SK-N-SH (cell line): ENCODE results near the gene VARS1. TPM values are rescaled to one million over a fixed set of nuclear protein-coding genes. Genes with fewer than 3 reads are reported as not detected.

Experiments used
- CTCF ChIA-PET: fragments of 300-600, 350-600 bp; formaldehyde crosslinking; extraction: SDS; loops from one replicate; lab custom pipeline; 2021; lab: Yijun Ruan, JAX
- POLR2A ChIA-PET: fragments of 350-600 bp; sonication (Branson Sonifier 250); formaldehyde crosslinking; extraction: SDS; loops from one replicate; lab custom pipeline; 2020; ENCODE audit warnings: antibody characterized with exemption, inconsistent platforms; lab: Yijun Ruan, JAX
- DNase-seq: peaks from one replicate; pipeline ENCODE4 v3.0.0; 2012
- H2AFZ ChIP-seq: fragments of 200-600 bp; sonication (generic); 2 replicates; pipeline ENCODE4 v1.8.1; 2016; ENCODE audit warnings: antibody characterized with exemption, mild to moderate bottlenecking, low read depth
- H3F3A ChIP-seq: fragments of 200-600 bp; sonication (generic); replicated peaks from 2 replicates; pipeline ENCODE3; 2016; ENCODE audit warnings: antibody characterized with exemption, mild to moderate bottlenecking; ENCODE audit not compliant: insufficient read depth
- H3K27ac ChIP-seq, 2 experiments: fragments of 200-500 bp in 1 of 2; fragments of 200-600 bp in 1 of 2; sonication (Bioruptor generic) in 1 of 2; sonication (generic), shearing (Covaris generic) in 1 of 2; 2 replicates each; pipeline versions ENCODE4 v1.5.1 to v1.6.1; 2014 to 2016; ENCODE audit warnings: low read depth in 2 of 2, inconsistent platforms in 1 of 2, low read length in 1 of 2, mild to moderate bottlenecking in 1 of 2, mixed read lengths in 1 of 2
- H3K27me3 ChIP-seq: fragments of 200-600 bp; sonication (generic), shearing (Covaris generic); 2 replicates; pipeline ENCODE4 v1.6.1; 2016; ENCODE audit warnings: mixed run types; ENCODE audit not compliant: insufficient read depth
- H3K36me3 ChIP-seq, 2 experiments: fragments of 200-500 bp in 1 of 2; fragments of 200-600 bp in 1 of 2; sonication (Bioruptor generic) in 1 of 2; sonication (generic) in 1 of 2; replicated peaks in 1 of 2; 2 replicates each; pipeline versions ENCODE3 to v1.5.1; 2014 to 2016; ENCODE audit warnings: low read length in 1 of 2, mild to moderate bottlenecking in 1 of 2; ENCODE audit not compliant: insufficient read depth in 2 of 2, control insufficient read depth in 1 of 2
- H3K4me1 ChIP-seq, 2 experiments: fragments of 200-500 bp in 1 of 2; fragments of 200-600 bp in 1 of 2; sonication (Bioruptor generic) in 1 of 2; sonication (generic), shearing (Covaris generic) in 1 of 2; 2 replicates each; pipeline versions ENCODE4 v1.5.1 to v1.6.1; 2014 to 2016; ENCODE audit warnings: low read depth in 1 of 2, low read length in 1 of 2, mixed run types in 1 of 2; ENCODE audit not compliant: insufficient read depth in 2 of 2, control insufficient read depth in 1 of 2
- H3K4me2 ChIP-seq: fragments of 200-600 bp; sonication (generic), shearing (Covaris generic); 2 replicates; pipeline ENCODE4 v1.6.1; 2017; ENCODE audit warnings: mixed run types
- H3K4me3 ChIP-seq, 2 experiments: fragments of 200-500 bp in 1 of 2; fragments of 200-600 bp in 1 of 2; sonication (Bioruptor generic) in 1 of 2; sonication (generic), shearing (Covaris generic) in 1 of 2; 2 replicates each; pipeline versions ENCODE4 v1.5.1 to v1.8.1; 2014 to 2016; ENCODE audit warnings: low read depth in 2 of 2, inconsistent platforms in 1 of 2, low read length in 1 of 2, mild to moderate bottlenecking in 1 of 2, mixed read lengths in 1 of 2, moderate library complexity in 1 of 2
- H3K79me2 ChIP-seq: fragments of 200-600 bp; sonication (generic); 2 replicates; pipeline ENCODE4 v1.8.1; 2017; ENCODE audit warnings: mild to moderate bottlenecking; ENCODE audit not compliant: insufficient read depth
- H3K9ac ChIP-seq: fragments of 200-600 bp; sonication (generic); 2 replicates; pipeline ENCODE4 v1.6.1; 2017; ENCODE audit warnings: mixed run types
- H3K9me2 ChIP-seq: fragments of 200-600 bp; sonication (generic); 2 replicates; pipeline ENCODE4 v1.6.1; 2017; ENCODE audit warnings: mixed run types
- H3K9me3 ChIP-seq: fragments of 200-600 bp; sonication (generic); 2 replicates; pipeline ENCODE4 v1.6.1; 2017; ENCODE audit warnings: mixed run types, mild to moderate bottlenecking, moderate library complexity
- H4K20me1 ChIP-seq: fragments of 200-600 bp; sonication (generic); 2 replicates; pipeline ENCODE4 v1.6.1; 2017; ENCODE audit warnings: mild to moderate bottlenecking, mixed run types; ENCODE audit not compliant: insufficient read depth
- ELF1 ChIP-seq: IDR thresholded peaks from 2 replicates; pipeline ENCODE4 v1.4.0; 2012
- EZH2phosphoT487 ChIP-seq: fragments of 200-600 bp; sonication (generic); IDR thresholded peaks from 2 replicates; pipeline ENCODE4 v1.6.1; 2017; ENCODE audit warnings: low read depth, mixed run types, mild to moderate bottlenecking, antibody characterized with exemption, moderate library complexity, borderline replicate concordance
- FOSL2 ChIP-seq: IDR thresholded peaks from 2 replicates; pipeline ENCODE4 v1.4.0; 2012; ENCODE audit warnings: low read depth, mild to moderate bottlenecking, moderate library complexity, borderline replicate concordance
- FOXJ3 ChIP-seq: sonication (generic); formaldehyde crosslinking; IDR thresholded peaks from 2 replicates; pipeline ENCODE4 v1.5.1; 2020; ENCODE audit warnings: mild to moderate bottlenecking, missing genetic modification reagents
- GABPA ChIP-seq: IDR thresholded peaks from 2 replicates; pipeline ENCODE4 v1.4.0; 2012; ENCODE audit warnings: low read depth, mild to moderate bottlenecking
- GATA2 ChIP-seq: sonication (generic); formaldehyde crosslinking; IDR thresholded peaks from 2 replicates; pipeline ENCODE4 v1.5.0; 2020; ENCODE audit warnings: mild to moderate bottlenecking, missing genetic modification reagents
- JUND ChIP-seq: IDR thresholded peaks from 2 replicates; pipeline ENCODE4 v1.4.0; 2012
- MXI1 ChIP-seq: IDR thresholded peaks from 2 replicates; pipeline ENCODE4 v1.6.1; 2012; ENCODE audit warnings: mild to moderate bottlenecking, low read depth, low read length, improper control_type of control experiment
- NRF1 ChIP-seq: IDR thresholded peaks from 2 replicates; pipeline ENCODE4 v1.6.1; 2012; ENCODE audit warnings: low read depth, mild to moderate bottlenecking, low read length
- POLR2AphosphoS5 ChIP-seq: IDR thresholded peaks from 2 replicates; pipeline ENCODE4 v1.6.1; 2012; ENCODE audit warnings: low read depth, low read length
- RAD21 ChIP-seq: IDR thresholded peaks from 2 replicates; pipeline ENCODE4 v1.6.1; 2012; ENCODE audit warnings: mild to moderate bottlenecking, low read length
- RCOR1 ChIP-seq: fragments of 150-350 bp; IDR thresholded peaks from 2 replicates; pipeline ENCODE4 v1.6.1; 2017; ENCODE audit warnings: antibody characterized with exemption, low read length
- RXRA ChIP-seq: IDR thresholded peaks from 2 replicates; pipeline ENCODE4 v1.4.0; 2012; ENCODE audit warnings: low read depth, mild to moderate bottlenecking, borderline replicate concordance
- SIN3A ChIP-seq: IDR thresholded peaks from 2 replicates; pipeline ENCODE4 v1.6.1; 2012; ENCODE audit warnings: low read depth, mild to moderate bottlenecking, low read length, moderate library complexity, borderline replicate concordance
- SMC3 ChIP-seq: IDR thresholded peaks from 2 replicates; pipeline ENCODE4 v1.6.1; 2012; ENCODE audit warnings: low read depth, low read length, improper control_type of control experiment
- TCF12 ChIP-seq: IDR thresholded peaks from 2 replicates; pipeline ENCODE4 v1.4.0; 2012
- TEAD4 ChIP-seq: IDR thresholded peaks from 2 replicates; pipeline ENCODE4 v1.4.0; 2012; ENCODE audit warnings: mild to moderate bottlenecking, borderline replicate concordance; ENCODE audit not compliant: insufficient read depth
- USF1 ChIP-seq: IDR thresholded peaks from 2 replicates; pipeline ENCODE4 v1.4.0; 2012; ENCODE audit warnings: low read depth, borderline replicate concordance
- YY1 ChIP-seq: IDR thresholded peaks from 2 replicates; pipeline ENCODE4 v1.4.0; 2012; ENCODE audit warnings: low read depth, mild to moderate bottlenecking
- WGBS: methylation state at CpG from one replicate; pipeline ENCODE4 v1.1.6; 2017; ENCODE audit warnings: low lambda C conversion rate; 5-methylcytosine and 5-hydroxymethylcytosine counted together
- polyA plus RNA-seq, 3 experiments: library from polyadenylated mRNA; depleted of rRNA; stranded (reverse); fragments of >200 nt; gene quantifications; 2 replicates each; pipeline ENCODE4 v1.2.3, GENCODE V29; 2012
- TF ChIP-seq, protein P1 (sequence below): fragments of 150-350 bp; IDR thresholded peaks from 2 replicates; pipeline ENCODE4 v1.6.1; 2017; ENCODE audit warnings: antibody characterized with exemption, low read length, low read depth, borderline replicate concordance
- TF ChIP-seq, protein P2 (sequence below): fragments of 150-350 bp; IDR thresholded peaks from 2 replicates; pipeline ENCODE4 v1.6.1; 2016; ENCODE audit warnings: mild to moderate bottlenecking, low read depth, low read length
- TF ChIP-seq, protein P3 (sequence below): fragments of 200-600 bp; sonication (generic); IDR thresholded peaks from 2 replicates; pipeline ENCODE4 v1.6.1; 2017; ENCODE audit warnings: antibody characterized with exemption, mild to moderate bottlenecking, moderate library complexity
- TF ChIP-seq, protein P4 (sequence below): IDR thresholded peaks from 2 replicates; pipeline ENCODE4 v1.4.0; 2012; ENCODE audit warnings: low read depth, borderline replicate concordance
- TF ChIP-seq, protein P5 (sequence below): IDR thresholded peaks from 2 replicates; pipeline ENCODE4; 2012
- TF ChIP-seq, protein P6 (sequence below): IDR thresholded peaks from 2 replicates; pipeline ENCODE4 v1.4.0; 2012; ENCODE audit warnings: low read depth

Gene VARS1
- polyA plus RNA-seq, 1 of the 3 experiments (the other 2 are of a cell fraction): 35.1 TPM

DNA sequence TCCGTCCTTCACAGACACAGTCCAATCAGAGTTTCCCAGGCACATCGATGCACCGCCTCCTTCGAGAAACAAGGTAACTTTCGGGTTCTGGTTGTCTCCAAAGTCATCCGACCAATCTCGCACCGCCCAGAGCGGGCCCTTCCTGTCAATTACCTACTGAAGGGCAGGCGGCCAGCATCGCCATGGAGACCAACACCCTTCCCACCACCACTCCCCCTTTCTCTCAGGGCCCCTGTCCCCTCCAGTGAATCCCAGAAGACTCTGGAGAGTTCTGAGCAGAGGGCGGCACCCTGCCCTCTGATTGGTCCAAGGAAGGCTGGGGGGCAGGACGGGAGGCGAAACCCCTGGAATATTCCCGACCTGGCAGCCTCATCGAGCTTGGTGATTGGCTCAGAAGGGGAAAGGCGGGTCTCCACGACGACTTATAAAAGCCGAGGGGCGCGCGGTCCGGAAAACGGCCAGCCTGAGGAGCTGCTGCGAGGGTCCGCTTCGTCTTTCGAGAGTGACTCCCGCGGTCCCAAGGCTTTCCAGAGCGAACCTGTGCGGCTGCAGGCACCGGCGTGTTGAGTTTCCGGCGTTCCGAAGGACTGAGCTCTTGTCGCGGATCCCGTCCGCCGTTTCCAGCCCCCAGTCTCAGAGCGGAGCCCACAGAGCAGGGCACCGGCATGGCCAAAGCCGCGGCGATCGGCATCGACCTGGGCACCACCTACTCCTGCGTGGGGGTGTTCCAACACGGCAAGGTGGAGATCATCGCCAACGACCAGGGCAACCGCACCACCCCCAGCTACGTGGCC lies 31.9 kb upstream of the VARS1 start, which contains the start of gene HSPA1B:
TSS of gene HSPA1B (plus strand) at position 453 of the 794 bp plus-strand sequence. CDS start at position 666, 213 bp downstream.
- H3K79me2 ChIP-seq: peaks cover 24% of the 10 kb centered on the region
- WGBS: 0% methylated on average over 2 of the region's 56 CpGs
- no peaks in the 10 kb centered on the region for H4K20me1 ChIP-seq
- H3K4me2 ChIP-seq: peak within 1 kb of the TSS; percentile 74
- H3K4me3 ChIP-seq: peak within 1 kb of the TSS; percentile 54 to 62
- H3K27ac ChIP-seq: peak within 1 kb of the TSS; percentile 86 to 90
- peak; percentile 87 for DNase-seq
- no peaks in the 10 kb centered on the region for H3K9me2 ChIP-seq
- H3K9me3 ChIP-seq: no peaks in the 10 kb centered on the region
- H3K36me3 ChIP-seq: no peaks in the 10 kb centered on the region
- H3F3A ChIP-seq: peaks cover 9% of the 10 kb centered on the region
- CTCF ChIA-PET: interaction anchor here (0.8 to 1.5 kb wide), 3 partner anchors 11 to 98 kb away, joined by 3 to 4 read pairs (median 3); partner anchors contain the start of gene DDAH2
- peaks cover 7 to 10% of the 10 kb centered on the region in 2 experiments; a peak in 2 of 4 replicates for H3K4me1 ChIP-seq
- peak within 1 kb of the TSS; percentile 93 for H2AFZ ChIP-seq
- H3K27me3 ChIP-seq: no peaks in the 10 kb centered on the region
- POLR2A ChIA-PET: interaction anchor here (0.6 to 2.2 kb wide), 10 partner anchors 13 to 229 kb away, joined by 3 to 10 read pairs (median 4); partner anchors contain the start of genes ABHD16A, DDAH2, HSPA1A and HSPA1L
- H3K9ac ChIP-seq: peak within 1 kb of the TSS; percentile 73
- no peak for TF ChIP-seq YY1
- no peak for TF ChIP-seq USF1
- no peak for TF ChIP-seq SIN3A
- no peak for TF ChIP-seq FOSL2
- TF ChIP-seq RCOR1: no peak
- TF ChIP-seq SMC3: no peak
- TF ChIP-seq POLR2AphosphoS5: peak; percentile 99
- no peak for TF ChIP-seq JUND
- TF ChIP-seq, protein P1, sequence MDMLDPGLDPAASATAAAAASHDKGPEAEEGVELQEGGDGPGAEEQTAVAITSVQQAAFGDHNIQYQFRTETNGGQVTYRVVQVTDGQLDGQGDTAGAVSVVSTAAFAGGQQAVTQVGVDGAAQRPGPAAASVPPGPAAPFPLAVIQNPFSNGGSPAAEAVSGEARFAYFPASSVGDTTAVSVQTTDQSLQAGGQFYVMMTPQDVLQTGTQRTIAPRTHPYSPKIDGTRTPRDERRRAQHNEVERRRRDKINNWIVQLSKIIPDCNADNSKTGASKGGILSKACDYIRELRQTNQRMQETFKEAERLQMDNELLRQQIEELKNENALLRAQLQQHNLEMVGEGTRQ: no peak
- TF ChIP-seq RXRA: no peak
- no peak; the same call in 1 of the 2 replicates for TF ChIP-seq GABPA
- no peak for TF ChIP-seq MXI1
- no peak for TF ChIP-seq NRF1
- no peak for TF ChIP-seq RAD21
- 0 out of 2 replicates have a peak, but pooled peaks have one; percentile 5 for TF ChIP-seq ELF1
- no peak for TF ChIP-seq TCF12
- TF ChIP-seq, protein P2, sequence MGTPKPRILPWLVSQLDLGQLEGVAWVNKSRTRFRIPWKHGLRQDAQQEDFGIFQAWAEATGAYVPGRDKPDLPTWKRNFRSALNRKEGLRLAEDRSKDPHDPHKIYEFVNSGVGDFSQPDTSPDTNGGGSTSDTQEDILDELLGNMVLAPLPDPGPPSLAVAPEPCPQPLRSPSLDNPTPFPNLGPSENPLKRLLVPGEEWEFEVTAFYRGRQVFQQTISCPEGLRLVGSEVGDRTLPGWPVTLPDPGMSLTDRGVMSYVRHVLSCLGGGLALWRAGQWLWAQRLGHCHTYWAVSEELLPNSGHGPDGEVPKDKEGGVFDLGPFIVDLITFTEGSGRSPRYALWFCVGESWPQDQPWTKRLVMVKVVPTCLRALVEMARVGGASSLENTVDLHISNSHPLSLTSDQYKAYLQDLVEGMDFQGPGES: no peak
- TF ChIP-seq, protein P3, sequence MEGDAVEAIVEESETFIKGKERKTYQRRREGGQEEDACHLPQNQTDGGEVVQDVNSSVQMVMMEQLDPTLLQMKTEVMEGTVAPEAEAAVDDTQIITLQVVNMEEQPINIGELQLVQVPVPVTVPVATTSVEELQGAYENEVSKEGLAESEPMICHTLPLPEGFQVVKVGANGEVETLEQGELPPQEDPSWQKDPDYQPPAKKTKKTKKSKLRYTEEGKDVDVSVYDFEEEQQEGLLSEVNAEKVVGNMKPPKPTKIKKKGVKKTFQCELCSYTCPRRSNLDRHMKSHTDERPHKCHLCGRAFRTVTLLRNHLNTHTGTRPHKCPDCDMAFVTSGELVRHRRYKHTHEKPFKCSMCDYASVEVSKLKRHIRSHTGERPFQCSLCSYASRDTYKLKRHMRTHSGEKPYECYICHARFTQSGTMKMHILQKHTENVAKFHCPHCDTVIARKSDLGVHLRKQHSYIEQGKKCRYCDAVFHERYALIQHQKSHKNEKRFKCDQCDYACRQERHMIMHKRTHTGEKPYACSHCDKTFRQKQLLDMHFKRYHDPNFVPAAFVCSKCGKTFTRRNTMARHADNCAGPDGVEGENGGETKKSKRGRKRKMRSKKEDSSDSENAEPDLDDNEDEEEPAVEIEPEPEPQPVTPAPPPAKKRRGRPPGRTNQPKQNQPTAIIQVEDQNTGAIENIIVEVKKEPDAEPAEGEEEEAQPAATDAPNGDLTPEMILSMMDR: no peak
- no peak for TF ChIP-seq GATA2 (CRISPR knock-in tag)
- TF ChIP-seq, protein P4, sequence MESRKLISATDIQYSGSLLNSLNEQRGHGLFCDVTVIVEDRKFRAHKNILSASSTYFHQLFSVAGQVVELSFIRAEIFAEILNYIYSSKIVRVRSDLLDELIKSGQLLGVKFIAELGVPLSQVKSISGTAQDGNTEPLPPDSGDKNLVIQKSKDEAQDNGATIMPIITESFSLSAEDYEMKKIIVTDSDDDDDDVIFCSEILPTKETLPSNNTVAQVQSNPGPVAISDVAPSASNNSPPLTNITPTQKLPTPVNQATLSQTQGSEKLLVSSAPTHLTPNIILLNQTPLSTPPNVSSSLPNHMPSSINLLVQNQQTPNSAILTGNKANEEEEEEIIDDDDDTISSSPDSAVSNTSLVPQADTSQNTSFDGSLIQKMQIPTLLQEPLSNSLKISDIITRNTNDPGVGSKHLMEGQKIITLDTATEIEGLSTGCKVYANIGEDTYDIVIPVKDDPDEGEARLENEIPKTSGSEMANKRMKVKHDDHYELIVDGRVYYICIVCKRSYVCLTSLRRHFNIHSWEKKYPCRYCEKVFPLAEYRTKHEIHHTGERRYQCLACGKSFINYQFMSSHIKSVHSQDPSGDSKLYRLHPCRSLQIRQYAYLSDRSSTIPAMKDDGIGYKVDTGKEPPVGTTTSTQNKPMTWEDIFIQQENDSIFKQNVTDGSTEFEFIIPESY: no peak
- no peak for TF ChIP-seq EZH2phosphoT487
- TF ChIP-seq, protein P5, sequence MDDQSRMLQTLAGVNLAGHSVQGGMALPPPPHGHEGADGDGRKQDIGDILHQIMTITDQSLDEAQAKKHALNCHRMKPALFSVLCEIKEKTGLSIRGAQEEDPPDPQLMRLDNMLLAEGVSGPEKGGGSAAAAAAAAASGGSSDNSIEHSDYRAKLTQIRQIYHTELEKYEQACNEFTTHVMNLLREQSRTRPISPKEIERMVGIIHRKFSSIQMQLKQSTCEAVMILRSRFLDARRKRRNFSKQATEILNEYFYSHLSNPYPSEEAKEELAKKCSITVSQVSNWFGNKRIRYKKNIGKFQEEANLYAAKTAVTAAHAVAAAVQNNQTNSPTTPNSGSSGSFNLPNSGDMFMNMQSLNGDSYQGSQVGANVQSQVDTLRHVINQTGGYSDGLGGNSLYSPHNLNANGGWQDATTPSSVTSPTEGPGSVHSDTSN: peak; percentile 76
- TF ChIP-seq, protein P6, sequence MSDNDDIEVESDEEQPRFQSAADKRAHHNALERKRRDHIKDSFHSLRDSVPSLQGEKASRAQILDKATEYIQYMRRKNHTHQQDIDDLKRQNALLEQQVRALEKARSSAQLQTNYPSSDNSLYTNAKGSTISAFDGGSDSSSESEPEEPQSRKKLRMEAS: no peak
- no peak for TF ChIP-seq FOXJ3 (CRISPR knock-in tag)
- TF ChIP-seq TEAD4: no peak
